Measurements from ENCODE around the gene EDDM3A.
"Not testable (repeated sequence)": the region's sequence is repeated elsewhere in the genome, so short reads cannot be mapped to it uniquely, and the experiment has no call there.

GRCh38 chr14:20738292-20738691, 7.4 kb upstream of the EDDM3A start:
- TF ChIP-seq POLR2A (IDR thresholded peaks at IDR 0.05; ENCODE audit: low read depth, low read length); CTCF (conservative IDR thresholded peaks at IDR 0.05; ENCODE audit: low read depth, low read length); SMC3 (IDR thresholded peaks at IDR 0.05; ENCODE audit: low read depth, low read length); RCOR1 (IDR thresholded peaks at IDR 0.05; ENCODE audit: insufficient replicate concordance, low read length); USF2 (IDR thresholded peaks at IDR 0.05; ENCODE audit: low read depth, low read length); CEBPB (IDR thresholded peaks at IDR 0.05; ENCODE audit: low read depth, low read length); MXI1 (IDR thresholded peaks at IDR 0.05; ENCODE audit: borderline replicate concordance, low read depth, low read length); RAD21 (IDR thresholded peaks at IDR 0.05; ENCODE audit: low read length): not testable (repeated sequence)

Measured in IMR-90 (cell line).